ENCODE results near the gene C2orf66. TPM values are rescaled to one million over a fixed set of nuclear protein-coding genes. Genes with fewer than 3 reads are reported as not detected.

The C2orf66 gene
- total RNA-seq, 1 donor from 2014 or later: 0.18 TPM

DNA sequence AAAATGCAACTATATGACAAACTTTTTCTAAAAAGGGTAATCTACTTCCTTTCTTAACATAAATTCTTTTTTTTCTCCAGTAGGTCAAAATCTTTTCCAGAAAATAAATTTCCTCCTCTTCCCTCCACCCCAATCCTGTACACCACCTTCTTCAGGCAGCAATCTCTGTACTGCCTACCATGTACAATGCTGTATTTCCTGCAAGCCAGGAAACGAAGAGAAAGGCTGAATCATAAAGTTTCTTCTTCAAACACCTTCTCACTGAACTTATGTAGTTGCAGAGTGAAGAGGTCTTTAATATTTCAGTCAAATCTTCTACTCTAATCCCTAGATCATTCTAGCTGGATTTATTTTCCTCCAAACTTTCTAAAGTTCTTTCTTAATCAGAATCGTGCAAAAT, 18.2 kb upstream of the C2orf66 start:
- no peak for DNase-seq (ENCODE audit: low spot score in 2 of 2, unreplicated experiment in 2 of 2)
- no peaks in the 10 kb centered on the region for H3K9me3 Mint-ChIP-seq
- TF ChIP-seq, protein P1, sequence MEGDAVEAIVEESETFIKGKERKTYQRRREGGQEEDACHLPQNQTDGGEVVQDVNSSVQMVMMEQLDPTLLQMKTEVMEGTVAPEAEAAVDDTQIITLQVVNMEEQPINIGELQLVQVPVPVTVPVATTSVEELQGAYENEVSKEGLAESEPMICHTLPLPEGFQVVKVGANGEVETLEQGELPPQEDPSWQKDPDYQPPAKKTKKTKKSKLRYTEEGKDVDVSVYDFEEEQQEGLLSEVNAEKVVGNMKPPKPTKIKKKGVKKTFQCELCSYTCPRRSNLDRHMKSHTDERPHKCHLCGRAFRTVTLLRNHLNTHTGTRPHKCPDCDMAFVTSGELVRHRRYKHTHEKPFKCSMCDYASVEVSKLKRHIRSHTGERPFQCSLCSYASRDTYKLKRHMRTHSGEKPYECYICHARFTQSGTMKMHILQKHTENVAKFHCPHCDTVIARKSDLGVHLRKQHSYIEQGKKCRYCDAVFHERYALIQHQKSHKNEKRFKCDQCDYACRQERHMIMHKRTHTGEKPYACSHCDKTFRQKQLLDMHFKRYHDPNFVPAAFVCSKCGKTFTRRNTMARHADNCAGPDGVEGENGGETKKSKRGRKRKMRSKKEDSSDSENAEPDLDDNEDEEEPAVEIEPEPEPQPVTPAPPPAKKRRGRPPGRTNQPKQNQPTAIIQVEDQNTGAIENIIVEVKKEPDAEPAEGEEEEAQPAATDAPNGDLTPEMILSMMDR (IDR thresholded peaks at IDR 0.05; ENCODE audit: unreplicated experiment): no peak
- H3K36me3 Mint-ChIP-seq: peaks cover 3% of the 10 kb centered on the region
- H3K4me1 Mint-ChIP-seq: peaks cover 13% of the 10 kb centered on the region
- H3K4me3 Mint-ChIP-seq: no peak overlapping the region
- H3K27me3 Mint-ChIP-seq (ENCODE audit: low read depth): no peaks in the 10 kb centered on the region
- no peak overlapping the region for H3K27ac Mint-ChIP-seq

- peaks cover 16% of the 10 kb centered on the region for H3K4me1 Mint-ChIP-seq
- DNase-seq (ENCODE audit: low spot score in 2 of 2, unreplicated experiment in 2 of 2): no peak
Observed at GRCh38 chr2:196823750-196824522, 14.8 kb upstream of the C2orf66 start.

DNA sequence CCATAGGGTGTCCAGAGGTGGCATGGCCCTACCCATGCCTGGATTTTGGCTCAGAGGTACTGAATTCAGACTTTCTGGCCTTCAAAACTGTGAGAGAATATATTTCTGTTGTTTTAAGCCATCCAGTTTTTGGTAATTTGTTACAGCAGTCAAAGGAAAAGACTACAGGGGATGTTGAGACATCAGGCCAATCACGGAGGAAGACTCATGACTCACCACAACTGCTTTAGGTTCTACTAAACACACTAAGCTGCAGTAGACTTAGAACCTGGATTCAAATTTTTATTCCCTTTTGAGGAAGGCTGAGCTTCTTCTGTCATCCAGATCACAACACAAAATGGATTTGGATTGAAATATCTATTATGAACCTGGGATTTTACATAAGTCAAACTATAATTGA, 12.0 kb upstream of the C2orf66 start:
- H3K27ac Mint-ChIP-seq: no peak overlapping the region
- peaks cover 34% of the 10 kb centered on the region for H3K9me3 Mint-ChIP-seq
- no peak for DNase-seq (ENCODE audit: low spot score in 2 of 2, unreplicated experiment in 2 of 2)
- no peaks in the 10 kb centered on the region for H3K27me3 Mint-ChIP-seq (ENCODE audit: low read depth)
- TF ChIP-seq, protein P1 (IDR thresholded peaks at IDR 0.05; ENCODE audit: unreplicated experiment): no peak
- H3K4me3 Mint-ChIP-seq: no peak overlapping the region
- H3K4me1 Mint-ChIP-seq: peaks cover 16% of the 10 kb centered on the region
- peaks cover 5% of the 10 kb centered on the region for H3K36me3 Mint-ChIP-seq

More at GRCh38 chr2:196823750-196824522, 14.8 kb upstream of the C2orf66 start:
- TF ChIP-seq, protein P1 (IDR thresholded peaks at IDR 0.05; ENCODE audit: unreplicated experiment): no peak
- H3K27ac Mint-ChIP-seq: no peak overlapping the region
- H3K36me3 Mint-ChIP-seq: peaks cover 1% of the 10 kb centered on the region
- no peaks in the 10 kb centered on the region for H3K27me3 Mint-ChIP-seq (ENCODE audit: low read depth)
- peaks cover 13% of the 10 kb centered on the region for H3K9me3 Mint-ChIP-seq
- no peak overlapping the region for H3K4me3 Mint-ChIP-seq

GRCh38 chr2:196808083-196808665, 981 bp downstream of the C2orf66 start:
- Mint-ChIP-seq H3K27ac (no peak overlapping the region), H3K27me3 (ENCODE audit: low read depth) (peaks cover 49% of the 10 kb centered on the region), H3K4me3 (no peak overlapping the region), H3K9me3 (peaks cover 5% of the 10 kb centered on the region), H3K36me3 (no peaks in the 10 kb centered on the region), H3K4me1 (no peaks in the 10 kb centered on the region)
- no peak for DNase-seq (ENCODE audit: low spot score in 2 of 2, unreplicated experiment in 2 of 2)
- TF ChIP-seq, protein P1 (IDR thresholded peaks at IDR 0.05; ENCODE audit: unreplicated experiment): no peak

DNA sequence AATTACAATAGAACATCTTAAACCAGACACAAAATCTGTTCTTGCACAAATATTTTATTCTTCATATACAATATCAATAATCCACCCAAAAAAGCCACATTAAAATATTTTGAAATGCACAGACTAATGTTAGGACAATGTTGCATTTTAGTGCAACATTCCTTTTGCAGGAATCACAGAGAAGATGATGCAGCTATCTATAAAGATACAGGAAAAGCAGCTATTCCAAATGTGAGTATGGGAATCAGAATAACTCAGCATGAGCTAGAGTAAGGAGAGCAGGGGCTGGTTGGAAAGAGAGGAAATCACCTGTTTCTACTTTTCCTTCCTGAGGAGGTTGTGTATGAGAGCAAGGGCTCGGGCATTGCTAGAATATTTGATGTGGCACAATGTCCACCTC, 4.8 kb downstream of the C2orf66 start:
- Mint-ChIP-seq H3K27me3 (ENCODE audit: low read depth) (peaks cover 33% of the 10 kb centered on the region), H3K27ac (no peak overlapping the region), H3K4me1 (peaks cover 1% of the 10 kb centered on the region), H3K36me3 (no peaks in the 10 kb centered on the region), H3K4me3 (no peak overlapping the region), H3K9me3 (peaks cover 6% of the 10 kb centered on the region)
- TF ChIP-seq, protein P1 (IDR thresholded peaks at IDR 0.05; ENCODE audit: unreplicated experiment): no peak
- DNase-seq (ENCODE audit: low spot score in 2 of 2, unreplicated experiment in 2 of 2): no peak

All from mesothelial cell of epicardium (in vitro differentiated cells).